ENCODE measurements around the gene RFK.

DNA sequence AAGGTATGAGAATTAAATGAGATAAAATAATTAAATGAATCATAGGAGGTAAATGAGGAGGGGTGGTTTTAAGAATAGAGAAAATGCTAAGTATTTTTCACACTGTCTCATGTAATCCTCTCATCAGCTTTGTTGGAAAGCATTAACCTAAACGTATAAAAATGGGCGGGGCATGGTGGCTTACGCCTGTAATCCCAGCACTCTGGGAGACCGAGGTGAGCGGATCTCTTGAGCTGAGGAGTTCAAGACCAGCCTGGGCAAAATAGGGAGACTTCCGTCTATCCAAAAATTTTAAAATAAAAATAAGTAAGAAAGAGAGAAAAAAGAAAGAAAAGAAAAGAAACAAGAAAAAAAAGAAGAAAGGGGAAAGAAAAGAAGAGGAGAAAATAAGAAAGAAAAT lies 1.9 kb upstream of the RFK start:
- TF ChIP-seq, protein P1, sequence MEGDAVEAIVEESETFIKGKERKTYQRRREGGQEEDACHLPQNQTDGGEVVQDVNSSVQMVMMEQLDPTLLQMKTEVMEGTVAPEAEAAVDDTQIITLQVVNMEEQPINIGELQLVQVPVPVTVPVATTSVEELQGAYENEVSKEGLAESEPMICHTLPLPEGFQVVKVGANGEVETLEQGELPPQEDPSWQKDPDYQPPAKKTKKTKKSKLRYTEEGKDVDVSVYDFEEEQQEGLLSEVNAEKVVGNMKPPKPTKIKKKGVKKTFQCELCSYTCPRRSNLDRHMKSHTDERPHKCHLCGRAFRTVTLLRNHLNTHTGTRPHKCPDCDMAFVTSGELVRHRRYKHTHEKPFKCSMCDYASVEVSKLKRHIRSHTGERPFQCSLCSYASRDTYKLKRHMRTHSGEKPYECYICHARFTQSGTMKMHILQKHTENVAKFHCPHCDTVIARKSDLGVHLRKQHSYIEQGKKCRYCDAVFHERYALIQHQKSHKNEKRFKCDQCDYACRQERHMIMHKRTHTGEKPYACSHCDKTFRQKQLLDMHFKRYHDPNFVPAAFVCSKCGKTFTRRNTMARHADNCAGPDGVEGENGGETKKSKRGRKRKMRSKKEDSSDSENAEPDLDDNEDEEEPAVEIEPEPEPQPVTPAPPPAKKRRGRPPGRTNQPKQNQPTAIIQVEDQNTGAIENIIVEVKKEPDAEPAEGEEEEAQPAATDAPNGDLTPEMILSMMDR (IDR thresholded peaks at IDR 0.05; ENCODE audit: poor library complexity, severe bottlenecking): no peak
- TF ChIP-seq EZH2 (IDR thresholded peaks at IDR 0.05; ENCODE audit: borderline replicate concordance, insufficient read depth, low read length, poor library complexity, severe bottlenecking) (no peak), RAD21 (conservative IDR thresholded peaks at IDR 0.05) (no peak), MXI1 (conservative IDR thresholded peaks at IDR 0.05; ENCODE audit: poor library complexity, severe bottlenecking) (no peak)
- TF ChIP-seq, protein P2, sequence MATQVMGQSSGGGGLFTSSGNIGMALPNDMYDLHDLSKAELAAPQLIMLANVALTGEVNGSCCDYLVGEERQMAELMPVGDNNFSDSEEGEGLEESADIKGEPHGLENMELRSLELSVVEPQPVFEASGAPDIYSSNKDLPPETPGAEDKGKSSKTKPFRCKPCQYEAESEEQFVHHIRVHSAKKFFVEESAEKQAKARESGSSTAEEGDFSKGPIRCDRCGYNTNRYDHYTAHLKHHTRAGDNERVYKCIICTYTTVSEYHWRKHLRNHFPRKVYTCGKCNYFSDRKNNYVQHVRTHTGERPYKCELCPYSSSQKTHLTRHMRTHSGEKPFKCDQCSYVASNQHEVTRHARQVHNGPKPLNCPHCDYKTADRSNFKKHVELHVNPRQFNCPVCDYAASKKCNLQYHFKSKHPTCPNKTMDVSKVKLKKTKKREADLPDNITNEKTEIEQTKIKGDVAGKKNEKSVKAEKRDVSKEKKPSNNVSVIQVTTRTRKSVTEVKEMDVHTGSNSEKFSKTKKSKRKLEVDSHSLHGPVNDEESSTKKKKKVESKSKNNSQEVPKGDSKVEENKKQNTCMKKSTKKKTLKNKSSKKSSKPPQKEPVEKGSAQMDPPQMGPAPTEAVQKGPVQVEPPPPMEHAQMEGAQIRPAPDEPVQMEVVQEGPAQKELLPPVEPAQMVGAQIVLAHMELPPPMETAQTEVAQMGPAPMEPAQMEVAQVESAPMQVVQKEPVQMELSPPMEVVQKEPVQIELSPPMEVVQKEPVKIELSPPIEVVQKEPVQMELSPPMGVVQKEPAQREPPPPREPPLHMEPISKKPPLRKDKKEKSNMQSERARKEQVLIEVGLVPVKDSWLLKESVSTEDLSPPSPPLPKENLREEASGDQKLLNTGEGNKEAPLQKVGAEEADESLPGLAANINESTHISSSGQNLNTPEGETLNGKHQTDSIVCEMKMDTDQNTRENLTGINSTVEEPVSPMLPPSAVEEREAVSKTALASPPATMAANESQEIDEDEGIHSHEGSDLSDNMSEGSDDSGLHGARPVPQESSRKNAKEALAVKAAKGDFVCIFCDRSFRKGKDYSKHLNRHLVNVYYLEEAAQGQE (IDR thresholded peaks at IDR 0.05; ENCODE audit: borderline replicate concordance): no peak
